ENCODE data around the gene DDX20. TPM values are rescaled to one million over a fixed set of nuclear protein-coding genes. Genes with fewer than 3 reads are reported as not detected.
A peak's percentile ranks its signal among the peaks of the same experiment; 100 is the strongest.
"Not testable (repeated sequence)": the region's sequence is repeated elsewhere in the genome, so short reads cannot be mapped to it uniquely, and the experiment has no call there.

The DDX20 gene
- total and polyA plus RNA-seq, 4 donors = 6.0 to 14.4 (median 8.0) TPM

DNA sequence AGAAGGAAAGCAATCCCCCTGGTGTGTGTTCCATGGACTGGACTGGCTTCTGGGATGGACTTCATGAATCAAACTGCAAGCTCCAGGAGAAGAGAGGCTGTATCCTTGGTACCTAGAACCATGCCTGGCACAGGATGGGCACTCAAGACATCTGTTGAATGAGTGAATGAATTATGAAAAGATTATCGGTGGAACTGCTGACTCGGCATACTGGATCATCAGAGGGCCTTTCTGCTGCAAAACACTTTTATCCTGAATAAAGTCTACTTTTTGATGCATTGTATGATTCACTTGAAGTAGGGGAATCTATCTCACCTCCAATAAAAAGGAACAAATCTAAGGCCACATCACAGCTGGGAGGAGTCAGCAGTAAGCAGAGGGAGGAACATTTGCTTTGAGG lies 42.9 kb downstream of the DDX20 start:
- Histone ChIP-seq H3K4me1 (ENCODE audit: control insufficient read depth in 5 of 5, insufficient read depth in 5 of 5, low read length in 5 of 5) (no peaks in the 10 kb centered on the region), H3K4me3 (no peak overlapping the region), H3K36me3 (ENCODE audit: control insufficient read depth in 4 of 4, insufficient read depth in 4 of 4, low read length in 4 of 4) (no peaks in the 10 kb centered on the region), H3K9ac (ENCODE audit: insufficient read depth in 1 of 2, low read length in 2 of 2) (no peak overlapping the region), H3K27ac (ENCODE audit: low read depth in 1 of 2, low read length in 1 of 2) (no peak overlapping the region), H3K9me3 (ENCODE audit: control insufficient read depth in 4 of 4, insufficient read depth in 3 of 4, low read length in 3 of 4) (peaks cover 0 to 4% (median 0%) of the 10 kb centered on the region in 4 donors), H3K27me3 (ENCODE audit: control insufficient read depth in 3 of 3, insufficient read depth in 3 of 3, low read length in 2 of 3) (peaks cover 0 to 2% (median 0%) of the 10 kb centered on the region in 3 donors)
- whole genome bisulfite sequencing, 2 donors = 94 to 96% methylated on average over 2 of the region's 2 CpGs
- no peak for DNase-seq
- TF ChIP-seq, protein P1, sequence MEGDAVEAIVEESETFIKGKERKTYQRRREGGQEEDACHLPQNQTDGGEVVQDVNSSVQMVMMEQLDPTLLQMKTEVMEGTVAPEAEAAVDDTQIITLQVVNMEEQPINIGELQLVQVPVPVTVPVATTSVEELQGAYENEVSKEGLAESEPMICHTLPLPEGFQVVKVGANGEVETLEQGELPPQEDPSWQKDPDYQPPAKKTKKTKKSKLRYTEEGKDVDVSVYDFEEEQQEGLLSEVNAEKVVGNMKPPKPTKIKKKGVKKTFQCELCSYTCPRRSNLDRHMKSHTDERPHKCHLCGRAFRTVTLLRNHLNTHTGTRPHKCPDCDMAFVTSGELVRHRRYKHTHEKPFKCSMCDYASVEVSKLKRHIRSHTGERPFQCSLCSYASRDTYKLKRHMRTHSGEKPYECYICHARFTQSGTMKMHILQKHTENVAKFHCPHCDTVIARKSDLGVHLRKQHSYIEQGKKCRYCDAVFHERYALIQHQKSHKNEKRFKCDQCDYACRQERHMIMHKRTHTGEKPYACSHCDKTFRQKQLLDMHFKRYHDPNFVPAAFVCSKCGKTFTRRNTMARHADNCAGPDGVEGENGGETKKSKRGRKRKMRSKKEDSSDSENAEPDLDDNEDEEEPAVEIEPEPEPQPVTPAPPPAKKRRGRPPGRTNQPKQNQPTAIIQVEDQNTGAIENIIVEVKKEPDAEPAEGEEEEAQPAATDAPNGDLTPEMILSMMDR (IDR thresholded peaks at IDR 0.05; ENCODE audit: control extremely low read depth, extremely low read depth) = no peak
- no peak for ATAC-seq (ENCODE audit: insufficient read depth, low FRiP score)

- H3K9me3 ChIP-seq (ENCODE audit: control insufficient read depth in 4 of 4, insufficient read depth in 3 of 4, low read length in 3 of 4); H3K27ac ChIP-seq (ENCODE audit: low read depth in 1 of 2, low read length in 1 of 2); ATAC-seq (ENCODE audit: insufficient read depth, low FRiP score); H3K27me3 ChIP-seq (ENCODE audit: control insufficient read depth in 3 of 3, insufficient read depth in 3 of 3, low read length in 2 of 3); H3K9ac ChIP-seq (ENCODE audit: insufficient read depth in 1 of 2, low read length in 2 of 2); H3K36me3 ChIP-seq (ENCODE audit: control insufficient read depth in 4 of 4, insufficient read depth in 4 of 4, low read length in 4 of 4); H3K4me1 ChIP-seq (ENCODE audit: control insufficient read depth in 5 of 5, insufficient read depth in 5 of 5, low read length in 5 of 5); H3K4me3 ChIP-seq; DNase-seq: not testable (repeated sequence)
- WGBS, 2 donors = 87 to 98% methylated on average over 9 to 14 of the region's 14 CpGs
Observed at GRCh38 chr1:111799722-111800121, 44.0 kb downstream of the DDX20 start.

DNA sequence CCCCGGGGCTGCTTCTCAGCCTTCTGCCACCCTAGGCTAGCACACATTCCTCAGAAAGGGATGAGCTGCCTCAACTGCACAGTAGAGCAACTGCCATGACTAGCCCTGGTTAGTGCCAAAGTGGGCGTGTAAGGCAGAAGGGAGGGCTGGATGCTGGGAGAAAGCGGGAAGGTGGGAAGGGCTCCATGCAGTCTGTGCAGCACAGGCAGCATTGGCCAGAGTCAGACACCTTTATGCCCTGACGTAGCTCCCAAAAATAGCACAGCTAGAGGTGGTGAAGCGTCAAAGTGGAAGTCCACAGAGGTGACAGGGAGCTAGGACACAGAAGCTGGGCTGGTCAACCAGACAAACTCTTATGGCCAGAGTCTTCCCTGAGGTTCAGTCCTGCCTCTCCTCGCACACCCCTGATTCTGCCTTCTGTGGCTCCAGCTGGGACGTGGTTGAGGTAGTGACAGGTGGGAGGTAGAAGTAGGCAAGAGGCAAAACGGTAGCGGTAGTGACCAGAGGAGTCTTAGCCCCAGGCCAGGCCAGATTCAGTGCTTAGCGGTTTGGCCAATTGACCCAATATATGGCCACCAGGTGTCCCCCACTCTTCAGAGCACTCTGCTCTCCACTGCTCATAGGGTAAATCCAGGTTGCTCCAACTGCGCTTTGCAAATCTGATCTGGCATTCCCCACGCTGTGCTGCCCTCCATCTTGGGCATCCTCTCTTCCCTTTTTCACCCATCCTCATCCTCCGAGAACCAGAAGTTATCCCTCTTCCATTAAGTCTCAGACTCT lies 45.6 kb downstream of the DDX20 start:
- Histone ChIP-seq H3K4me1 (ENCODE audit: control insufficient read depth in 5 of 5, insufficient read depth in 5 of 5, low read length in 5 of 5) (no peaks in the 10 kb centered on the region), H3K9ac (ENCODE audit: insufficient read depth in 1 of 2, low read length in 2 of 2) (no peak overlapping the region), H3K27ac (ENCODE audit: low read depth in 1 of 2, low read length in 1 of 2) (peak overlapping the region in 1 of 2 donors; percentile 71), H3K4me3 (no peak overlapping the region), H3K27me3 (ENCODE audit: control insufficient read depth in 3 of 3, insufficient read depth in 3 of 3, low read length in 2 of 3) (peaks cover 0 to 6% (median 5%) of the 10 kb centered on the region in 3 donors), H3K36me3 (ENCODE audit: control insufficient read depth in 4 of 4, insufficient read depth in 4 of 4, low read length in 4 of 4) (no peaks in the 10 kb centered on the region), H3K9me3 (ENCODE audit: control insufficient read depth in 4 of 4, insufficient read depth in 3 of 4, low read length in 3 of 4) (peaks cover 0 to 4% (median 0%) of the 10 kb centered on the region in 4 donors)
- no peak for ATAC-seq (ENCODE audit: insufficient read depth, low FRiP score)
- TF ChIP-seq, protein P1 (IDR thresholded peaks at IDR 0.05; ENCODE audit: control extremely low read depth, extremely low read depth) = no peak
- no peak for DNase-seq
- 82 to 87% methylated on average over 13 of the region's 13 CpGs for WGBS, 2 donors

GRCh38 chr1:111802110-111802509 lies 46.4 kb downstream of the DDX20 start:
- Histone ChIP-seq H3K9ac (ENCODE audit: insufficient read depth in 1 of 2, low read length in 2 of 2) (no peak overlapping the region), H3K27me3 (ENCODE audit: control insufficient read depth in 3 of 3, insufficient read depth in 3 of 3, low read length in 2 of 3) (peaks cover 0 to 6% (median 5%) of the 10 kb centered on the region in 3 donors), H3K36me3 (ENCODE audit: control insufficient read depth in 4 of 4, insufficient read depth in 4 of 4, low read length in 4 of 4) (no peaks in the 10 kb centered on the region), H3K4me1 (ENCODE audit: control insufficient read depth in 5 of 5, insufficient read depth in 5 of 5, low read length in 5 of 5) (no peaks in the 10 kb centered on the region), H3K4me3 (no peak overlapping the region), H3K27ac (ENCODE audit: low read depth in 1 of 2, low read length in 1 of 2) (peak overlapping the region in 1 of 2 donors; percentile 71), H3K9me3 (ENCODE audit: control insufficient read depth in 4 of 4, insufficient read depth in 3 of 4, low read length in 3 of 4) (peaks cover 0 to 4% (median 0%) of the 10 kb centered on the region in 4 donors)
- ATAC-seq (ENCODE audit: insufficient read depth, low FRiP score) = no peak
- TF ChIP-seq, protein P1 (IDR thresholded peaks at IDR 0.05; ENCODE audit: control extremely low read depth, extremely low read depth) = no peak
- no peak for DNase-seq
- 95 to 98% methylated on average over 6 of the region's 6 CpGs for WGBS, 2 donors

Data from lung (tissue), 12 donors.